B cell (primary cell): ENCODE results near the gene POLR2A. TPM values are rescaled to one million over a fixed set of nuclear protein-coding genes. Genes with fewer than 3 reads are reported as not detected.
A peak's percentile ranks its signal among the peaks of the same experiment; 100 is the strongest.

Experiments
- ATAC-seq: fragments of 200-7000 bp; cut with Tn5 transposase; one replicate; pipeline ENCODE4 v1.10.0; 2021; ENCODE audit warnings: low read depth, mild to moderate bottlenecking, moderate number of reproducible peaks, moderate library complexity
- CTCF ChIA-PET: fragments of 350-600 bp; sonication (Branson Sonifier 250); formaldehyde crosslinking; loops from one replicate; lab custom pipeline; 2021; ENCODE audit warnings: antibody characterized with exemption, inconsistent platforms; lab: Charles Lee
- POLR2A ChIA-PET: fragments of 350-600 bp; sonication (Branson Sonifier 250); formaldehyde crosslinking; loops from one replicate; lab custom pipeline; 2021; ENCODE audit warnings: antibody characterized with exemption; lab: Charles Lee
- DNase-seq: peaks from one replicate; pipeline ENCODE4 v3.0.0; 2013
- H2AFZ ChIP-seq: 2 replicates; pipeline ENCODE4 v1.6.1; 2012; ENCODE audit warnings: mild to moderate bottlenecking, low read depth, low read length; ENCODE audit not compliant: insufficient read depth, poor library complexity, severe bottlenecking
- H3K27ac ChIP-seq, 2 donors: 1 replicate in 1 of 2; 2 replicates in 1 of 2; pipeline ENCODE4 v1.5.1; 2012 to 2013; ENCODE audit warnings: low read length in 2 of 2, mild to moderate bottlenecking in 2 of 2, moderate library complexity in 1 of 2
- H3K27me3 ChIP-seq, 4 experiments: fragments of 200-600 bp in 1 of 4; sonication (generic) in 1 of 4; replicated peaks in 1 of 4; 1 replicate in 2 of 4; 2 replicates in 2 of 4; pipeline versions ENCODE4 v1.6.1 to v1.7.0; 2013 to 2016; ENCODE audit warnings: low read length in 3 of 4, mild to moderate bottlenecking in 2 of 4, mixed read lengths in 1 of 4, moderate library complexity in 1 of 4; ENCODE audit not compliant: insufficient read depth in 4 of 4, control insufficient read depth in 3 of 4; ENCODE audit errors: control extremely low read depth in 1 of 4
- H3K36me3 ChIP-seq, 2 experiments: replicated peaks in 1 of 2; 1 replicate in 1 of 2; 2 replicates in 1 of 2; pipeline versions ENCODE4 v1.6.1 to v1.7.1; 2013; ENCODE audit warnings: low read length in 1 of 2; ENCODE audit not compliant: insufficient read depth in 2 of 2, control insufficient read depth in 1 of 2; ENCODE audit errors: control extremely low read depth in 1 of 2, extremely low read depth in 1 of 2
- H3K4me1 ChIP-seq, 2 donors: fragments of 200-600 bp in 1 of 2; sonication (generic) in 1 of 2; 1 replicate in 1 of 2; 2 replicates in 1 of 2; pipeline versions ENCODE4 v1.5.1 to v1.6.1; 2013 to 2017; ENCODE audit warnings: low read length in 2 of 2; ENCODE audit not compliant: control insufficient read depth in 2 of 2, insufficient read depth in 2 of 2
- H3K4me2 ChIP-seq: replicated peaks from 2 replicates; pipeline ENCODE3; 2012; ENCODE audit warnings: mild to moderate bottlenecking, low read depth, low read length; ENCODE audit not compliant: poor library complexity, severe bottlenecking
- H3K4me3 ChIP-seq, 5 experiments: fragments of 200-600 bp in 1 of 5; sonication (generic) in 1 of 5; 1 replicate in 3 of 5; 2 replicates in 2 of 5; pipeline versions ENCODE4 v1.5.1 to v1.7.0; 2011 to 2016; ENCODE audit warnings: low read length in 4 of 5, mild to moderate bottlenecking in 4 of 5, low read depth in 2 of 5, control low read depth in 1 of 5, moderate library complexity in 1 of 5; ENCODE audit not compliant: insufficient read depth in 1 of 5; ENCODE audit errors: control extremely low read depth in 1 of 5, extremely low read depth in 1 of 5
- H3K79me2 ChIP-seq: fragments of 200-600 bp; sonication (generic); one replicate; pipeline ENCODE4 v1.6.0; 2016; ENCODE audit warnings: low read length; ENCODE audit not compliant: control insufficient read depth, insufficient read depth
- H3K9ac ChIP-seq: fragments of 200-600 bp; sonication (generic); 2 replicates; pipeline ENCODE4 v1.6.1; 2017; ENCODE audit warnings: mild to moderate bottlenecking, low read length, moderate library complexity
- H3K9me3 ChIP-seq, 3 donors: one replicate each; pipeline versions ENCODE4 v1.6.1 to v1.7.1; 2013; ENCODE audit warnings: low read length in 2 of 3; ENCODE audit not compliant: control insufficient read depth in 2 of 3, insufficient read depth in 1 of 3; ENCODE audit errors: control extremely low read depth in 1 of 3
- H4K20me1 ChIP-seq: 2 replicates; pipeline ENCODE4 v1.6.0; 2012; ENCODE audit warnings: mild to moderate bottlenecking, low read length; ENCODE audit not compliant: insufficient read depth, control insufficient read depth, poor library complexity, severe bottlenecking
- H3K27ac Mint-ChIP-seq: one replicate; pipeline ENCODE4 v1.8.0; 2021; ENCODE audit warnings: mixed read lengths
- H3K27me3 Mint-ChIP-seq: one replicate; pipeline ENCODE4 v1.8.0; 2021; ENCODE audit warnings: mixed read lengths
- H3K4me1 Mint-ChIP-seq: one replicate; pipeline ENCODE4 v1.8.0; 2021; ENCODE audit warnings: mixed read lengths
- H3K4me3 Mint-ChIP-seq: one replicate; pipeline ENCODE4 v1.8.0; 2021; ENCODE audit warnings: mixed read lengths
- H3K9me3 Mint-ChIP-seq: one replicate; pipeline ENCODE4 v1.8.0; 2022; ENCODE audit warnings: mixed read lengths; ENCODE audit not compliant: insufficient read depth
- CTCF ChIP-seq: fragments of 200-600 bp; IDR thresholded peaks from one replicate; pipeline ENCODE4 v1.8.0; 2022; ENCODE audit warnings: antibody characterized with exemption, mild to moderate bottlenecking
- EZH2 ChIP-seq: IDR thresholded peaks from 2 replicates; pipeline ENCODE4 v1.6.1; 2012; ENCODE audit warnings: borderline replicate concordance, low read depth, mild to moderate bottlenecking, moderate library complexity, low read length; ENCODE audit not compliant: insufficient read depth, poor library complexity, severe bottlenecking
- WGBS: methylation state at CpG from one replicate; pipeline ENCODE4 v1.1.5; 2013; ENCODE audit warnings: missing lambda C conversion rate; ENCODE audit not compliant: insufficient coverage; 5-methylcytosine and 5-hydroxymethylcytosine counted together
- intact Hi-C: fragments of 100-400 bp; cut with micrococcal nuclease; formaldehyde crosslinking; loops from one replicate; pipeline ENCODE4 v1.10.0; 2022
- polyA plus RNA-seq: library from polyadenylated mRNA; depleted of rRNA; stranded (reverse); fragments of >200 nt; gene quantifications from 2 replicates; pipeline ENCODE4 v1.2.3, GENCODE V29; 2012
- total RNA-seq, 2 donors: library from RNA; stranded (reverse); fragments of 120-200 nt in 1 of 2; gene quantifications; 1 replicate in 1 of 2; 2 replicates in 1 of 2; pipeline versions ENCODE4 v1.2.3 to v1.2.4, GENCODE V29; 2013 to 2022

POLR2A gene
- total and polyA plus RNA-seq, 2 donors (not counting 1 experiment from before 2014, with no cell fraction given), result 56.5 to 225 TPM

GRCh38 chr17:7435676-7436555 is 48.2 kb upstream of the POLR2A start:
- Histone ChIP-seq H3K36me3 (no peaks in the 10 kb centered on the region), H3K4me1 (peaks cover 47 to 52% of the 10 kb centered on the region in 2 donors), H3K4me3 (peak overlapping the region; percentile 77 to 93 (median 79)), H3K9me3 (peaks cover 0 to 30% (median 0%) of the 10 kb centered on the region in 3 donors), H3K79me2 (peaks cover 27% of the 10 kb centered on the region), H3K9ac (peak overlapping the region; percentile 81), H4K20me1 (peaks cover 49% of the 10 kb centered on the region), H3K4me2 (peak overlapping the region; percentile 93), H3K27ac (peak overlapping the region; percentile 80 to 82), H2AFZ (peak overlapping the region; percentile 83), H3K27me3 (peaks cover 0 to 31% (median 20%) of the 10 kb centered on the region in 4 experiments)
- H3K4me1 Mint-ChIP-seq, result peaks cover 46% of the 10 kb centered on the region
- peak overlapping the region; percentile 96 for H3K4me3 Mint-ChIP-seq
- POLR2A ChIA-PET, result interaction anchor here (0.8 to 3.2 kb wide), 17 partner anchors 8 to 251 kb away, joined by 3 to 27 read pairs (median 4); partner anchors contain the start of genes GPS2, MPDU1, POLR2A and SENP3
- peak overlapping the region; percentile 94 for H3K27ac Mint-ChIP-seq
- CTCF ChIA-PET, result interaction anchor here (0.8 to 4.2 kb wide), 38 partner anchors 10 to 390 kb away, joined by 3 to 43 read pairs (median 6); partner anchors contain the start of genes ACAP1, CD68, CHRNB1 and MPDU1
- H3K9me3 Mint-ChIP-seq, result no peaks in the 10 kb centered on the region
- no peak for TF ChIP-seq EZH2
- TF ChIP-seq CTCF, result peak; percentile 46
- 13% methylated on average over 47 of the region's 49 CpGs for WGBS
- DNase-seq (no peak), ATAC-seq (peak; percentile 29)
- peaks cover 24% of the 10 kb centered on the region for H3K27me3 Mint-ChIP-seq
- intact Hi-C loops, result loop anchor here (1.0 to 5.0 kb wide), 11 partner anchors 19 to 1949 kb away; partner anchors contain the start of genes DERL2, ELP5, MIS12 and POLR2A
